GM12875 (cell line): ENCODE data around the gene ZNF385C.

ENCODE experiments used
- H3K4me3 ChIP-seq: one replicate; pipeline ENCODE4 v1.5.1; 2011; ENCODE audit warnings: low read depth, low read length, control low read depth
- TF ChIP-seq, protein P1 (sequence below): IDR thresholded peaks from 2 replicates; pipeline ENCODE4 v1.5.1; 2011; ENCODE audit warnings: low read depth, mild to moderate bottlenecking, control low read depth, inconsistent platforms, low read length, moderate library complexity, borderline replicate concordance; ENCODE audit not compliant: insufficient read depth

Gene ZNF385C

GRCh38 chr17:42042598-42043319 lies 55.5 kb downstream of the ZNF385C start:
- TF ChIP-seq, protein P1, sequence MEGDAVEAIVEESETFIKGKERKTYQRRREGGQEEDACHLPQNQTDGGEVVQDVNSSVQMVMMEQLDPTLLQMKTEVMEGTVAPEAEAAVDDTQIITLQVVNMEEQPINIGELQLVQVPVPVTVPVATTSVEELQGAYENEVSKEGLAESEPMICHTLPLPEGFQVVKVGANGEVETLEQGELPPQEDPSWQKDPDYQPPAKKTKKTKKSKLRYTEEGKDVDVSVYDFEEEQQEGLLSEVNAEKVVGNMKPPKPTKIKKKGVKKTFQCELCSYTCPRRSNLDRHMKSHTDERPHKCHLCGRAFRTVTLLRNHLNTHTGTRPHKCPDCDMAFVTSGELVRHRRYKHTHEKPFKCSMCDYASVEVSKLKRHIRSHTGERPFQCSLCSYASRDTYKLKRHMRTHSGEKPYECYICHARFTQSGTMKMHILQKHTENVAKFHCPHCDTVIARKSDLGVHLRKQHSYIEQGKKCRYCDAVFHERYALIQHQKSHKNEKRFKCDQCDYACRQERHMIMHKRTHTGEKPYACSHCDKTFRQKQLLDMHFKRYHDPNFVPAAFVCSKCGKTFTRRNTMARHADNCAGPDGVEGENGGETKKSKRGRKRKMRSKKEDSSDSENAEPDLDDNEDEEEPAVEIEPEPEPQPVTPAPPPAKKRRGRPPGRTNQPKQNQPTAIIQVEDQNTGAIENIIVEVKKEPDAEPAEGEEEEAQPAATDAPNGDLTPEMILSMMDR: no peak
- H3K4me3 ChIP-seq: no peak overlapping the region

- no peak overlapping the region for H3K4me3 ChIP-seq
- TF ChIP-seq, protein P1: no peak
These were observed 56.7 kb downstream of the ZNF385C start for GRCh38 chr17:42041619-42042018.

DNA sequence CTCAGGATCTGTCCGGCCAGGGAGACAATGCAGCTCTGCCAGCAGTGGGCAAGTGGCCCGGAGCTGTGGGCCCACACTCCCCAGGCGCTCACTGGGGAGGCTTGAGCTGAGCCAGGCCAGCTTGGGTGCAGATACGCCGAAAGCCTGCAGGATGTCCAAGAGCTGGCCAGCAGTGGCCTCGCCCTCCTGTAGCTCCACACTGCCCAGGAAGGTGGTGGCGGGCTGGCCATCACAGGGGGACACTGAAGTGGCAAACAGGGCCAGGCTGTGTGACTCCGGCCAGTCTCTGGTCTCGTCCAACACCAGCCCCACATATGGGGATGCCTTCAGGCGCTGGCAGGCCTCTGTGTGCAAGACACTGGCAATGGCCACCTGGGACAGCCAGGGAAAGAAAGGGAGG lies 57.5 kb downstream of the ZNF385C start:
- no peak overlapping the region for H3K4me3 ChIP-seq
- TF ChIP-seq, protein P1: no peak

DNA sequence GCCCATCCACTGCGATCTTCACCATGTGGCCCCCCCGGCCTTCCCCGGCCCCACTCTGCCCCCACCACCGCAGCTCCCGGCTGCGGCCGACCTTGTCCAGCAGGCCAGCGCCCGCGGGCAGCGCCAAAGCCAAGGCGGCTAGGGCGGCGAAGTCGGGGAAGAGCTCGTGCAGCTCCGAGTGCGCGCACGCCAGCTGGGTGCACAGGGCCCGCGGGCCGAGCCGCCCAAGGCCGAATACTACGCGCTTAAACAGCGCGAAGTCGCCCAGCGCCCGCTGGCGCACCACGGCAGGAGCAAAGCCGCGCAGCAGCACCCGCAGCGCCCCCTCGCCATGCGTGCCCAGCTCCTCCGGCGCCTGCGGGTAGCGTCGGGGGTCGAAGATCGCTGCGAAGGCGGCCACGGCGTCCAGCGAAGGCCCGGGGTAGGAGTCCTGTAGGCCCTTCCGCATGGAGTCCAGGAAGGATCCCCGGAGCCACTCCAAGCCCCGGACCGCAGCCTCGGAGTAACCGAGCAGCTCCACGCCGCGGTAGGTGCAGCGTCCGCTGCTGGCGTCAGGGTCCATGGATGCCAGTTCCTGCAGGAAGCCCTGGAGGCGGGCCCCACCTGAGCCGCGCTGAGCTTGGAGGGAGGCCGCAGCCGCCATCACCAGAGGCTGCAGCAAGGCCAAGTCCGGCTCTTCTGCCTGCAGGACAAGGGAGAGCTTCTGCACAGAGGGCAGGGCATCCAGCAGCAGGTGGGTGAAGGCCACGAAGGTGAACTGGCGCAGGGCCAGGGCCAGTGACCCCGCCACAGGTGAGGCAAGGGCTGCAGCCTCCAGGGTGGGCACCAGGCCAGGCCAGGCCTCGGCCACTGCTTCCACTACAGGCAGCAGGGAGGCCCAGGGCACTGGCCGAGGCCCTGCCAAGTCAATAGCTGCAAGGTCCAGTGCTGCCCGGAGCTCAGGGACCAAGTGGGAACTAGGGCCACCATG lies 58.2 kb downstream of the ZNF385C start:
- no peak overlapping the region for H3K4me3 ChIP-seq
- TF ChIP-seq, protein P1: no peak

DNA sequence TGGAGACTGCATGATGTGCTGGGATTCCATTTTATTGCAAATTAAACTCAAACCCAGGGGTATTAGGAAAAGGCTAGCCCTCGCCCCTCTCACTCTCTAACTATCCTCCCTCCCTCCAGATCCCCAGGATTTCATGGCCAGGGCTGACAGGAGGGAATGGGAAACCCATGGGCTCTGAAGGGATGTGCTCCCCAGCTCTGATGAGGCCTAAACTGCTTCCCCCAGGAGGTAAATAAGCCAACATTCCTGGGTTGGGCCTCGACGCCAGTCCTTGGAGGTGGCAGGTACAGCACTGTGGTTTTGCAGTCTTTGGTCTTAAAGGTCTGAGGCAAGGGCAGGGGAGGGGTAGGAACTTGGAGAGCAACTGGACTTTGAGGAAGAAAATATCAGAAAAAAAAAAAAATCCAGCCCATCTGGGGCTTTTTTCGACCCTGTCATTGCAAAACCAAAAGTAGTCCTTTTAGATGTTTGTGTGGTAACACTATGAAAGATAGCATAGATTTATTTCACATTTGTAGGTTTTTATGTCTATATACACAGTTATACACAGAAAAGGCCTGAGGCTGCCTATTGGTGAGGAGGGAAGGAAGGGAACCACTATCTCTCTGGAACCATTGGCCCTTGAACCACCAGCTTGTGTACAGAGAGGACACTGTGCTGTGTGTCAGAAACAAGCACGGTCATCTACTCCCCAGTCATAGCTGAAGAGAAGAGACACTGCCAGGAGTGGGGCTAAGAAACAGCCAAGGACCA lies 59.9 kb downstream of the ZNF385C start:
- TF ChIP-seq, protein P1: no peak
- no peak overlapping the region for H3K4me3 ChIP-seq

GRCh38 chr17:42034059-42034458 lies 64.2 kb downstream of the ZNF385C start:
- H3K4me3 ChIP-seq: no peak overlapping the region
- TF ChIP-seq, protein P1: no peak
